ENCODE measurements around the gene PRKACB.

DNA sequence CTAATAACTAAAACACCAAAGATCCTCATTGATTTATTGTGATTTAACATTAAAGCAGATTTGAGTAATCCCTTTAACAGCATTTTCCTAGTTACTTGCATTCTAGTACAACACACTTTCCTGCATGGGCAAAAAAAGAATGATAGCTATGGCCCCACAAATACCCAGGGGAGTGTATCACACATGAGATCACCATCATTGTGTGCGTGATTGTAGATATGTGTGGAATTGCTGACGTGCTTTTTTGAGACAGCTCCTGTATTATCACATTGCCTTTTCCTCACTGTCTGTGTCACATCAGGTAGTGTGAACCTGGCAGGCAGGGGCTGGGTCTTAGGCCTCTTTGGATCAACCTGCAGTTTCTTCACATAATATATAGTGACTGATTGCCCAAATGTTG lies 109.0 kb downstream of the PRKACB start:
- TF ChIP-seq POLR2A (IDR thresholded peaks at IDR 0.05) = no peak
- TF ChIP-seq, protein P1, sequence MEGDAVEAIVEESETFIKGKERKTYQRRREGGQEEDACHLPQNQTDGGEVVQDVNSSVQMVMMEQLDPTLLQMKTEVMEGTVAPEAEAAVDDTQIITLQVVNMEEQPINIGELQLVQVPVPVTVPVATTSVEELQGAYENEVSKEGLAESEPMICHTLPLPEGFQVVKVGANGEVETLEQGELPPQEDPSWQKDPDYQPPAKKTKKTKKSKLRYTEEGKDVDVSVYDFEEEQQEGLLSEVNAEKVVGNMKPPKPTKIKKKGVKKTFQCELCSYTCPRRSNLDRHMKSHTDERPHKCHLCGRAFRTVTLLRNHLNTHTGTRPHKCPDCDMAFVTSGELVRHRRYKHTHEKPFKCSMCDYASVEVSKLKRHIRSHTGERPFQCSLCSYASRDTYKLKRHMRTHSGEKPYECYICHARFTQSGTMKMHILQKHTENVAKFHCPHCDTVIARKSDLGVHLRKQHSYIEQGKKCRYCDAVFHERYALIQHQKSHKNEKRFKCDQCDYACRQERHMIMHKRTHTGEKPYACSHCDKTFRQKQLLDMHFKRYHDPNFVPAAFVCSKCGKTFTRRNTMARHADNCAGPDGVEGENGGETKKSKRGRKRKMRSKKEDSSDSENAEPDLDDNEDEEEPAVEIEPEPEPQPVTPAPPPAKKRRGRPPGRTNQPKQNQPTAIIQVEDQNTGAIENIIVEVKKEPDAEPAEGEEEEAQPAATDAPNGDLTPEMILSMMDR (IDR thresholded peaks at IDR 0.05) = no peak

Data from uterus (tissue), 2 donors.